ENCODE measurements around the gene CHAC2.

Gene CHAC2

GRCh38 chr2:53811601-53812000 lies 44.0 kb downstream of the CHAC2 start:
- TF ChIP-seq SIN3A (IDR thresholded peaks at IDR 0.05; ENCODE audit: borderline replicate concordance, insufficient read depth, low read length): no peak
- TF ChIP-seq POLR2AphosphoS5 (IDR thresholded peaks at IDR 0.05; ENCODE audit: low read depth, low read length): no peak
- TF ChIP-seq TAF1 (IDR thresholded peaks at IDR 0.05; ENCODE audit: borderline replicate concordance, insufficient read depth, low read length): no peak
- no peak for TF ChIP-seq FOXP2 (optimal IDR thresholded peaks at IDR 0.05; ENCODE audit: borderline replicate concordance, extremely low read depth, extremely low read length, insufficient read depth)
- TF ChIP-seq REST (IDR thresholded peaks at IDR 0.05; ENCODE audit: insufficient read depth in 1 of 2, low read depth in 2 of 2, low read length in 2 of 2): no peak

GRCh38 chr2:53813151-53813550 lies 45.5 kb downstream of the CHAC2 start:
- TF ChIP-seq SIN3A (IDR thresholded peaks at IDR 0.05; ENCODE audit: borderline replicate concordance, insufficient read depth, low read length) (no peak), TAF1 (IDR thresholded peaks at IDR 0.05; ENCODE audit: borderline replicate concordance, insufficient read depth, low read length) (no peak), POLR2AphosphoS5 (IDR thresholded peaks at IDR 0.05; ENCODE audit: low read depth, low read length) (no peak), FOXP2 (optimal IDR thresholded peaks at IDR 0.05; ENCODE audit: borderline replicate concordance, extremely low read depth, extremely low read length, insufficient read depth) (no peak), REST (IDR thresholded peaks at IDR 0.05; ENCODE audit: insufficient read depth in 1 of 2, low read depth in 2 of 2, low read length in 2 of 2) (no peak)

DNA sequence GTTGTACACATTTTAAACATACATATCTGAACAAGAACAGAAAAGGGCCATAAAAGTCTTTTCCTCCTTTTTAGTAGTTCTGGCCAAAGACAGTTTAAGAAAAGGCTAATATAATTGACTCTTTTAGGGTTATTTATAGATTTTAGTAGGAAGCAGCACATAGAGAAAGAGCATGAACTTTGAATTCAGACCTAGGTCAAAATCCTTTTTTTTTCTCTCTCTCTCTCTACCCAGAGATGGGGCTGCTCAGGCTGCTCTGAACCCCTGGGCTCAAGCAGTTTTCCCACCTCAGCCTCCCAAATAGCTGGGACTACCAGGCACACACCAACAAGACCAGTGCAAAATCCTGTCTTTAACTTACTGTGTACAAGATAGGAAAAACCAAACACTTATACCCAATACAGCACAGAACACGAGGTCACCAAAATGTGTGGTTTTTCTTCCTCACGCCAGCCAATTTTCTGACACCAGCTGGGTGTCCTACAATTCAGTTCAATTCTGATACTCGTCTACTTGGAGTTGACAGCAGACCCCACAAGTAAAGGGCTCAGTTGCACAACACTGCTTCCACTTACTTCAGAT lies 51.3 kb downstream of the CHAC2 start:
- TF ChIP-seq FOXP2 (optimal IDR thresholded peaks at IDR 0.05; ENCODE audit: borderline replicate concordance, extremely low read depth, extremely low read length, insufficient read depth) (no peak), SIN3A (IDR thresholded peaks at IDR 0.05; ENCODE audit: borderline replicate concordance, insufficient read depth, low read length) (no peak), TAF1 (IDR thresholded peaks at IDR 0.05; ENCODE audit: borderline replicate concordance, insufficient read depth, low read length) (no peak), REST (IDR thresholded peaks at IDR 0.05; ENCODE audit: insufficient read depth in 1 of 2, low read depth in 2 of 2, low read length in 2 of 2) (no peak), POLR2AphosphoS5 (IDR thresholded peaks at IDR 0.05; ENCODE audit: low read depth, low read length) (no peak)

DNA sequence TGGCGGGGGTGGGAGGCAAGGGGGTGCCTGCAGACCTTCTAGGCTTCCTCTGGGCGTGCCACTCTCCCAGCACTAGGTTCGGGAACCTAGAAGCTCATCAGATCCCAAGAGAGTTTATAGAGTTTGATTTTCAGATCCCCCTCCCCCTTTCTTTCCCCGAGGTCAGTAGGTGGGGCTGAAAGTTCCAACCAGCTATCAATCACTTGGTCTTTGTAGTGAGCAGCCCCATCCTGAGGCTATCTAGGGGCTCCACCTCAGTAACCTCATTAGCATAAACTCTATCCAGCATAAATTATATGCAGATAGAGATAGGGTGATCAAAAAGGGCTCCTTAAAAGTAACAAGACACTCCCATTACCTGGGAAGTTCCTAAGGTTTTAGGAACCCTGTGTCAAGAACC lies 52.0 kb downstream of the CHAC2 start:
- TF ChIP-seq POLR2AphosphoS5 (IDR thresholded peaks at IDR 0.05; ENCODE audit: low read depth, low read length): no peak
- no peak for TF ChIP-seq REST (IDR thresholded peaks at IDR 0.05; ENCODE audit: insufficient read depth in 1 of 2, low read depth in 2 of 2, low read length in 2 of 2)
- TF ChIP-seq SIN3A (IDR thresholded peaks at IDR 0.05; ENCODE audit: borderline replicate concordance, insufficient read depth, low read length): no peak
- no peak for TF ChIP-seq FOXP2 (optimal IDR thresholded peaks at IDR 0.05; ENCODE audit: borderline replicate concordance, extremely low read depth, extremely low read length, insufficient read depth)
- TF ChIP-seq TAF1 (IDR thresholded peaks at IDR 0.05; ENCODE audit: borderline replicate concordance, insufficient read depth, low read length): no peak

Measured in PFSK-1 (cell line).